Erythroblast (primary cell): ENCODE results near the gene CBX4.

Source experiments
- GATA1 ChIP-seq: IDR thresholded peaks from 2 replicates; pipeline ENCODE4 v1.6.1; 2011; ENCODE audit warnings: low read depth, mild to moderate bottlenecking, control low read depth, low read length, moderate library complexity
- POLR2A ChIP-seq: IDR thresholded peaks from 2 replicates; pipeline ENCODE4 v1.6.1; 2011; ENCODE audit warnings: mild to moderate bottlenecking, low read length

GRCh38 chr17:79836510-79836971 is 2.7 kb downstream of the CBX4 start:
- TF ChIP-seq POLR2A: no peak
- no peak for TF ChIP-seq GATA1
